K562 (cell line): ENCODE data around the gene MVK.

Experiments
- BRCA1 ChIP-seq, 2 experiments: fragments of 450-650 bp in 1 of 2; sonication (generic) in 1 of 2; formaldehyde crosslinking in 1 of 2; IDR thresholded peaks; 2 replicates each; pipeline versions ENCODE4 v1.5.0 to v1.6.1; 2017 to 2020; ENCODE audit warnings: mild to moderate bottlenecking in 1 of 2, missing genetic modification reagents in 1 of 2
- EP300 ChIP-seq: IDR thresholded peaks from 2 replicates; pipeline ENCODE4 v1.6.1; 2012; ENCODE audit warnings: low read length, improper control_type of control experiment
- FOXK2 ChIP-seq, 2 experiments: fragments of 450-650 bp; IDR thresholded peaks in 1 of 2; conservative IDR thresholded peaks in 1 of 2; 2 replicates each; pipeline ENCODE4 v1.6.1; 2016; ENCODE audit warnings: low read depth in 2 of 2, mild to moderate bottlenecking in 1 of 2
- MYC ChIP-seq, 2 experiments: fragments of 250-450 bp in 1 of 2; sonication (Bioruptor Pico) in 1 of 2; IDR thresholded peaks; 2 replicates each; pipeline versions ENCODE4 v1.5.1 to v1.6.1; 2012 to 2021; ENCODE audit warnings: low read depth in 2 of 2, borderline replicate concordance in 1 of 2, improper control_type of control experiment in 1 of 2, low read length in 1 of 2, mild to moderate bottlenecking in 1 of 2, moderate library complexity in 1 of 2
- NFATC3 ChIP-seq: fragments of 450-650 bp; IDR thresholded peaks from 2 replicates; pipeline ENCODE4 v1.6.1; 2017; ENCODE audit warnings: mild to moderate bottlenecking
- POLR2AphosphoS5 ChIP-seq: IDR thresholded peaks from 2 replicates; pipeline ENCODE4 v1.6.1; 2011; ENCODE audit warnings: mild to moderate bottlenecking, low read depth, low read length, moderate library complexity; ENCODE audit not compliant: control insufficient read depth, insufficient read depth
- SP2 ChIP-seq: IDR thresholded peaks from 2 replicates; pipeline ENCODE4 v1.6.1; 2011; ENCODE audit warnings: mild to moderate bottlenecking, low read depth, low read length, moderate library complexity; ENCODE audit not compliant: poor library complexity, severe bottlenecking; ENCODE audit errors: extremely low read depth
- USF1 ChIP-seq: sonication (generic); formaldehyde crosslinking; IDR thresholded peaks from 2 replicates; pipeline ENCODE4 v1.9.0; 2022; ENCODE audit warnings: mild to moderate bottlenecking, missing genetic modification reagents
- ZBTB1 ChIP-seq: sonication (generic); formaldehyde crosslinking; IDR thresholded peaks from 2 replicates; pipeline ENCODE4 v1.8.1; 2023; ENCODE audit warnings: missing genetic modification reagents, low read depth, mild to moderate bottlenecking, borderline replicate concordance
- TF ChIP-seq, protein P1 (sequence below), 2 experiments: fragments of 450-650 bp; formaldehyde crosslinking in 1 of 2; IDR thresholded peaks; 2 replicates each; pipeline versions ENCODE4 v1.4.0 to v1.6.1; 2014 to 2020; ENCODE audit warnings: mild to moderate bottlenecking in 2 of 2, borderline replicate concordance in 1 of 2, low read depth in 1 of 2
- TF ChIP-seq, protein P2 (sequence below), 3 experiments: IDR thresholded peaks in 2 of 3; conservative IDR thresholded peaks in 1 of 3; 2 replicates each; pipeline ENCODE4 v1.5.1; 2011 to 2012; ENCODE audit warnings: low read length in 3 of 3, mild to moderate bottlenecking in 3 of 3, control low read depth in 2 of 3, improper control_type of control experiment in 1 of 3, inconsistent platforms in 1 of 3, low read depth in 1 of 3, mixed read lengths in 1 of 3, moderate library complexity in 1 of 3; ENCODE audit not compliant: insufficient read depth in 2 of 3
- TF ChIP-seq, protein P3 (sequence below): fragments of 450-650 bp; IDR thresholded peaks from 2 replicates; pipeline ENCODE4 v1.6.1; 2016; ENCODE audit warnings: low read depth, mild to moderate bottlenecking, moderate library complexity

- no peak for TF ChIP-seq MYC (IDR thresholded peaks at IDR 0.05; ENCODE audit: low read depth, low read length)
- TF ChIP-seq MYC (CRISPR knock-in tag; IDR thresholded peaks at IDR 0.05; ENCODE audit: borderline replicate concordance, low read depth), result no peak
- TF ChIP-seq SP2, result no peak
- TF ChIP-seq, protein P1, sequence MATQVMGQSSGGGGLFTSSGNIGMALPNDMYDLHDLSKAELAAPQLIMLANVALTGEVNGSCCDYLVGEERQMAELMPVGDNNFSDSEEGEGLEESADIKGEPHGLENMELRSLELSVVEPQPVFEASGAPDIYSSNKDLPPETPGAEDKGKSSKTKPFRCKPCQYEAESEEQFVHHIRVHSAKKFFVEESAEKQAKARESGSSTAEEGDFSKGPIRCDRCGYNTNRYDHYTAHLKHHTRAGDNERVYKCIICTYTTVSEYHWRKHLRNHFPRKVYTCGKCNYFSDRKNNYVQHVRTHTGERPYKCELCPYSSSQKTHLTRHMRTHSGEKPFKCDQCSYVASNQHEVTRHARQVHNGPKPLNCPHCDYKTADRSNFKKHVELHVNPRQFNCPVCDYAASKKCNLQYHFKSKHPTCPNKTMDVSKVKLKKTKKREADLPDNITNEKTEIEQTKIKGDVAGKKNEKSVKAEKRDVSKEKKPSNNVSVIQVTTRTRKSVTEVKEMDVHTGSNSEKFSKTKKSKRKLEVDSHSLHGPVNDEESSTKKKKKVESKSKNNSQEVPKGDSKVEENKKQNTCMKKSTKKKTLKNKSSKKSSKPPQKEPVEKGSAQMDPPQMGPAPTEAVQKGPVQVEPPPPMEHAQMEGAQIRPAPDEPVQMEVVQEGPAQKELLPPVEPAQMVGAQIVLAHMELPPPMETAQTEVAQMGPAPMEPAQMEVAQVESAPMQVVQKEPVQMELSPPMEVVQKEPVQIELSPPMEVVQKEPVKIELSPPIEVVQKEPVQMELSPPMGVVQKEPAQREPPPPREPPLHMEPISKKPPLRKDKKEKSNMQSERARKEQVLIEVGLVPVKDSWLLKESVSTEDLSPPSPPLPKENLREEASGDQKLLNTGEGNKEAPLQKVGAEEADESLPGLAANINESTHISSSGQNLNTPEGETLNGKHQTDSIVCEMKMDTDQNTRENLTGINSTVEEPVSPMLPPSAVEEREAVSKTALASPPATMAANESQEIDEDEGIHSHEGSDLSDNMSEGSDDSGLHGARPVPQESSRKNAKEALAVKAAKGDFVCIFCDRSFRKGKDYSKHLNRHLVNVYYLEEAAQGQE (IDR thresholded peaks at IDR 0.05; ENCODE audit: borderline replicate concordance), result no peak
- TF ChIP-seq, protein P1 (CRISPR knock-in tag; IDR thresholded peaks at IDR 0.05; ENCODE audit: low read depth), result no peak
- TF ChIP-seq EP300, result no peak
- TF ChIP-seq BRCA1 (IDR thresholded peaks at IDR 0.05), result no peak
- no peak for TF ChIP-seq BRCA1 (CRISPR knock-in tag; IDR thresholded peaks at IDR 0.05)
- no peak for TF ChIP-seq NFATC3
- no peak for TF ChIP-seq FOXK2 (conservative IDR thresholded peaks at IDR 0.05 in 1 of 2, IDR thresholded peaks at IDR 0.05 in 1 of 2; ENCODE audit: low read depth in 2 of 2)
- TF ChIP-seq, protein P2, sequence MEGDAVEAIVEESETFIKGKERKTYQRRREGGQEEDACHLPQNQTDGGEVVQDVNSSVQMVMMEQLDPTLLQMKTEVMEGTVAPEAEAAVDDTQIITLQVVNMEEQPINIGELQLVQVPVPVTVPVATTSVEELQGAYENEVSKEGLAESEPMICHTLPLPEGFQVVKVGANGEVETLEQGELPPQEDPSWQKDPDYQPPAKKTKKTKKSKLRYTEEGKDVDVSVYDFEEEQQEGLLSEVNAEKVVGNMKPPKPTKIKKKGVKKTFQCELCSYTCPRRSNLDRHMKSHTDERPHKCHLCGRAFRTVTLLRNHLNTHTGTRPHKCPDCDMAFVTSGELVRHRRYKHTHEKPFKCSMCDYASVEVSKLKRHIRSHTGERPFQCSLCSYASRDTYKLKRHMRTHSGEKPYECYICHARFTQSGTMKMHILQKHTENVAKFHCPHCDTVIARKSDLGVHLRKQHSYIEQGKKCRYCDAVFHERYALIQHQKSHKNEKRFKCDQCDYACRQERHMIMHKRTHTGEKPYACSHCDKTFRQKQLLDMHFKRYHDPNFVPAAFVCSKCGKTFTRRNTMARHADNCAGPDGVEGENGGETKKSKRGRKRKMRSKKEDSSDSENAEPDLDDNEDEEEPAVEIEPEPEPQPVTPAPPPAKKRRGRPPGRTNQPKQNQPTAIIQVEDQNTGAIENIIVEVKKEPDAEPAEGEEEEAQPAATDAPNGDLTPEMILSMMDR (IDR thresholded peaks at IDR 0.05 in 2 of 3, conservative IDR thresholded peaks at IDR 0.05 in 1 of 3; ENCODE audit: insufficient read depth in 2 of 3, low read depth in 1 of 3, low read length in 3 of 3), result no peak
- no peak for TF ChIP-seq ZBTB1 (CRISPR knock-in tag)
- TF ChIP-seq POLR2AphosphoS5, result no peak
- TF ChIP-seq, protein P3, sequence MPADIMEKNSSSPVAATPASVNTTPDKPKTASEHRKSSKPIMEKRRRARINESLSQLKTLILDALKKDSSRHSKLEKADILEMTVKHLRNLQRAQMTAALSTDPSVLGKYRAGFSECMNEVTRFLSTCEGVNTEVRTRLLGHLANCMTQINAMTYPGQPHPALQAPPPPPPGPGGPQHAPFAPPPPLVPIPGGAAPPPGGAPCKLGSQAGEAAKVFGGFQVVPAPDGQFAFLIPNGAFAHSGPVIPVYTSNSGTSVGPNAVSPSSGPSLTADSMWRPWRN, result no peak
- no peak for TF ChIP-seq USF1
Measured at GRCh38 chr12:109542876-109543275, 30.7 kb upstream of the MVK start.
